Mucosa of descending colon (tissue), 3 donors: ENCODE data around the gene TCF4. TPM values are rescaled to one million over a fixed set of nuclear protein-coding genes. Genes with fewer than 3 reads are reported as not detected.

Experiments used
- ATAC-seq: fragments of 200-7000 bp; cut with Tn5 transposase; one replicate; pipeline ENCODE4 v1.9.1; 2020; ENCODE audit warnings: mild to moderate bottlenecking, moderate library complexity
- DNase-seq, 3 donors: peaks; one replicate each; pipeline ENCODE4 v3.0.0-alpha.2; 2020
- H3K36me3 ChIP-seq: fragments of 200-600 bp; one replicate; pipeline ENCODE4 v1.8.0; 2021; ENCODE audit warnings: low read depth, mild to moderate bottlenecking
- H3K4me1 ChIP-seq: fragments of 200-600 bp; one replicate; pipeline ENCODE4 v1.8.0; 2021; ENCODE audit warnings: low read depth, mild to moderate bottlenecking
- H3K4me3 ChIP-seq: fragments of 200-600 bp; one replicate; pipeline ENCODE4 v1.8.0; 2021; ENCODE audit warnings: mild to moderate bottlenecking
- H3K9me3 ChIP-seq: fragments of 200-600 bp; one replicate; pipeline ENCODE4 v1.8.0; 2021; ENCODE audit warnings: mild to moderate bottlenecking
- CTCF ChIP-seq: fragments of 200-600 bp; IDR thresholded peaks from one replicate; pipeline ENCODE4 v1.8.0; 2022; ENCODE audit warnings: antibody characterized with exemption, mild to moderate bottlenecking
- intact Hi-C, 2 donors: fragments of 100-400 bp; cut with DNase I in 1 of 2; cut with micrococcal nuclease in 1 of 2; formaldehyde crosslinking; loops; one replicate each; pipeline versions ENCODE4 v1.11.0 to v1.11.1; 2022; cut with DNase I, micrococcal nuclease
- total RNA-seq, 3 donors: library from RNA; stranded (reverse); fragmentation: NEBNext Ultra II Directional in 2 of 3; extraction: Animal tissue kit (Norgen Biotek cat#: 25700) in 2 of 3; gene quantifications; one replicate each; pipeline versions ENCODE4 v1.2.1 to v1.2.4, GENCODE V29; 2021 to 2023
- donor health status: DM: no; HTN: no; CAD: no; lungs with moderate emphysema.
- donor health status: DM: no; HTN: no; CAD: no.
- donor health status: DM: no; HTN: yes; CAD: no.

Gene TCF4
- total RNA-seq, 3 donors from 2014 or later, result 20.7 to 88.2 (median 24.6) TPM

- TF ChIP-seq CTCF, result no peak
- ATAC-seq, result no peak
- H3K4me1 ChIP-seq, result no peaks in the 10 kb centered on the region
- H3K4me3 ChIP-seq, result no peak overlapping the region
- H3K9me3 ChIP-seq, result no peaks in the 10 kb centered on the region
- no peak for DNase-seq
- intact Hi-C loops, result no loop called here
- H3K36me3 ChIP-seq, result no peaks in the 10 kb centered on the region
Observed at GRCh38 chr18:55353806-55354205, 234.2 kb downstream of the TCF4 start.

GRCh38 chr18:55353391-55353790 is 234.6 kb downstream of the TCF4 start:
- ATAC-seq (no peak), DNase-seq (no peak)
- Histone ChIP-seq H3K36me3 (no peaks in the 10 kb centered on the region), H3K4me3 (no peak overlapping the region), H3K4me1 (no peaks in the 10 kb centered on the region), H3K9me3 (no peaks in the 10 kb centered on the region)
- intact Hi-C loops, result no loop called here
- TF ChIP-seq CTCF, result no peak

- intact Hi-C loops, result no loop called here
- DNase-seq, result no peak
Observed at GRCh38 chr18:55351980-55352714, 235.8 kb downstream of the TCF4 start.

GRCh38 chr18:55351241-55351691 is 236.7 kb downstream of the TCF4 start:
- no peak for TF ChIP-seq CTCF
- Histone ChIP-seq H3K4me1 (no peaks in the 10 kb centered on the region), H3K4me3 (no peak overlapping the region), H3K9me3 (no peaks in the 10 kb centered on the region), H3K36me3 (no peaks in the 10 kb centered on the region)
- no peak for DNase-seq
- intact Hi-C loops, result no loop called here
- no peak for ATAC-seq

More at GRCh38 chr18:55351980-55352714, 235.8 kb downstream of the TCF4 start:
- H3K4me1 ChIP-seq, result no peaks in the 10 kb centered on the region
- ATAC-seq, result no peak
- H3K4me3 ChIP-seq, result no peak overlapping the region
- no peaks in the 10 kb centered on the region for H3K9me3 ChIP-seq
- H3K36me3 ChIP-seq, result no peaks in the 10 kb centered on the region
- no peak for TF ChIP-seq CTCF

- ATAC-seq (no peak), DNase-seq (no peak)
- intact Hi-C loops, result no loop called here
- H3K9me3 ChIP-seq, result no peaks in the 10 kb centered on the region
- H3K36me3 ChIP-seq, result no peaks in the 10 kb centered on the region
- TF ChIP-seq CTCF, result no peak
- H3K4me3 ChIP-seq, result no peak overlapping the region
- no peaks in the 10 kb centered on the region for H3K4me1 ChIP-seq
Observed at GRCh38 chr18:55349685-55350084, 238.3 kb downstream of the TCF4 start.
